Raji (cell line): ENCODE data around the gene ZNF408.

ENCODE experiments used
- POLR2A ChIP-seq: IDR thresholded peaks from 2 replicates; pipeline ENCODE4 v1.6.1; 2011; ENCODE audit warnings: low read depth, low read length, control low read depth; ENCODE audit not compliant: insufficient read depth

The ZNF408 gene

GRCh38 chr11:46686886-46687795, 13.7 kb upstream of the ZNF408 start:
- TF ChIP-seq POLR2A, result no peak

GRCh38 chr11:46690702-46691101, 10.1 kb upstream of the ZNF408 start:
- TF ChIP-seq POLR2A, result no peak

- TF ChIP-seq POLR2A, result no peak
Observed at GRCh38 chr11:46692450-46692849, 8.4 kb upstream of the ZNF408 start.

GRCh38 chr11:46693597-46694012, 7.2 kb upstream of the ZNF408 start:
- TF ChIP-seq POLR2A, result no peak

GRCh38 chr11:46694072-46694471, 6.8 kb upstream of the ZNF408 start:
- TF ChIP-seq POLR2A, result no peak

- TF ChIP-seq POLR2A, result no peak
Observed at GRCh38 chr11:46694607-46695006, 6.2 kb upstream of the ZNF408 start.

GRCh38 chr11:46695345-46696211, 5.3 kb upstream of the ZNF408 start:
- TF ChIP-seq POLR2A, result no peak

- no peak for TF ChIP-seq POLR2A
Observed at GRCh38 chr11:46696212-46696558, 4.6 kb upstream of the ZNF408 start.

GRCh38 chr11:46697303-46697702, 3.5 kb upstream of the ZNF408 start:
- TF ChIP-seq POLR2A, result no peak

- TF ChIP-seq POLR2A, result no peak
Observed at GRCh38 chr11:46697723-46698122, 3.1 kb upstream of the ZNF408 start.

GRCh38 chr11:46698597-46698996, 2.2 kb upstream of the ZNF408 start:
- TF ChIP-seq POLR2A, result no peak

GRCh38 chr11:46701078-46701654, 335 bp downstream of the ZNF408 start:
- TF ChIP-seq POLR2A, result peak; percentile 58; the same call in 1 of the 2 replicates

GRCh38 chr11:46705070-46705688, 4.3 kb downstream of the ZNF408 start:
- no peak for TF ChIP-seq POLR2A

GRCh38 chr11:46706886-46707285, 6.1 kb downstream of the ZNF408 start:
- no peak for TF ChIP-seq POLR2A

GRCh38 chr11:46710821-46711269, 10.0 kb downstream of the ZNF408 start:
- TF ChIP-seq POLR2A, result no peak

GRCh38 chr11:46711303-46711702, 10.5 kb downstream of the ZNF408 start:
- no peak for TF ChIP-seq POLR2A
